ENCODE data around the gene MGAT4A. TPM values are rescaled to one million over a fixed set of nuclear protein-coding genes. Genes with fewer than 3 reads are reported as not detected.

MGAT4A gene
- total and polyA plus RNA-seq, 9 of the 15 experiments (the other 6 are each of a cell fraction or from before 2014, with no cell fraction given), result 0.03 to 0.53 (median 0.18) TPM; not detected in 2

DNA sequence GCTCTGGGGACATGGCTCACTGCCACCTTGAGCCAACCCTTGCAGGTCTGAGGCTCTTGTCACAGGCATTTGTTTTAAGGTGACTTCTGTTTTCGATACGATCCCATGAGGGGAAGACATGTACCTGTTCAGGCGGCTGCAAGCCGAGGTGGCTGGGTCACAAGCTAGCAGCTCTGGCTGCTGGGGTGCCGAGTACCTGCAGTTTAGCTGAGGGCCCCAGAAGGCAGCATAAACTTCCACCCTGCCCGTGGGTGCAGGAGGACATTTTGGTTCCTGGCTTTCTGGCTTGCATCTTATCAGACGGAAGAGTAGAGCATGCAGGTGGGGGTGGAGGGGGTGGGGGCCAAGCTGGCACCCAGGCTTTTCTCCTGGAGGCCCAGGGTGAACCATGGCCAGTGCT lies 151.0 kb downstream of the MGAT4A start:
- Histone ChIP-seq H3K9me1 (ENCODE audit: control insufficient read depth, insufficient read depth, low read length) (no peaks in the 10 kb centered on the region), H3K27me3 (ENCODE audit: control insufficient read depth in 2 of 2, insufficient read depth in 2 of 2, low read length in 2 of 2) (no peaks in the 10 kb centered on the region), H3K4me1 (replicated peaks in 1 of 2; ENCODE audit: control insufficient read depth in 2 of 2, insufficient read depth in 2 of 2, low read length in 2 of 2) (peaks cover 0 to 3% of the 10 kb centered on the region in 2 experiments; a peak in 1 of 5 replicates), H4K20me1 (replicated peaks; ENCODE audit: control insufficient read depth, insufficient read depth, low read length) (no peaks in the 10 kb centered on the region), H3K4me3 (no peak overlapping the region), H3K9me3 (replicated peaks; ENCODE audit: control insufficient read depth, insufficient read depth, low read depth, low read length) (no peaks in the 10 kb centered on the region), H3K9ac (ENCODE audit: insufficient read depth in 1 of 2, low read depth in 2 of 2, low read length in 2 of 2) (no peak overlapping the region), H3K27ac (ENCODE audit: extremely low read depth, low read depth, low read length) (no peak overlapping the region), H2AFZ (ENCODE audit: low read depth, low read length) (no peak overlapping the region), H3K79me2 (ENCODE audit: control insufficient read depth, insufficient read depth, low read length) (no peaks in the 10 kb centered on the region), H3K4me2 (ENCODE audit: insufficient read depth, low read length) (no peak overlapping the region), H3K36me3 (ENCODE audit: control insufficient read depth, insufficient read depth, low read length) (peaks cover 26% of the 10 kb centered on the region; the same call in 2 of the 3 replicates)
- POLR2A ChIA-PET, result no interaction called here
- TF ChIP-seq, protein P1, sequence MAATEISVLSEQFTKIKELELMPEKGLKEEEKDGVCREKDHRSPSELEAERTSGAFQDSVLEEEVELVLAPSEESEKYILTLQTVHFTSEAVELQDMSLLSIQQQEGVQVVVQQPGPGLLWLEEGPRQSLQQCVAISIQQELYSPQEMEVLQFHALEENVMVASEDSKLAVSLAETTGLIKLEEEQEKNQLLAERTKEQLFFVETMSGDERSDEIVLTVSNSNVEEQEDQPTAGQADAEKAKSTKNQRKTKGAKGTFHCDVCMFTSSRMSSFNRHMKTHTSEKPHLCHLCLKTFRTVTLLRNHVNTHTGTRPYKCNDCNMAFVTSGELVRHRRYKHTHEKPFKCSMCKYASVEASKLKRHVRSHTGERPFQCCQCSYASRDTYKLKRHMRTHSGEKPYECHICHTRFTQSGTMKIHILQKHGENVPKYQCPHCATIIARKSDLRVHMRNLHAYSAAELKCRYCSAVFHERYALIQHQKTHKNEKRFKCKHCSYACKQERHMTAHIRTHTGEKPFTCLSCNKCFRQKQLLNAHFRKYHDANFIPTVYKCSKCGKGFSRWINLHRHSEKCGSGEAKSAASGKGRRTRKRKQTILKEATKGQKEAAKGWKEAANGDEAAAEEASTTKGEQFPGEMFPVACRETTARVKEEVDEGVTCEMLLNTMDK (IDR thresholded peaks at IDR 0.05; ENCODE audit: borderline replicate concordance, insufficient read depth, low read depth, low read length, poor library complexity, severe bottlenecking), result no peak
- TF ChIP-seq SMARCA5 (IDR thresholded peaks at IDR 0.05), result no peak
- no peak for TF ChIP-seq ZNF134 (CRISPR knock-in tag; conservative IDR thresholded peaks at IDR 0.05)
- TF ChIP-seq FOXJ3 (CRISPR knock-in tag; IDR thresholded peaks at IDR 0.05), result no peak
- TF ChIP-seq, protein P2, sequence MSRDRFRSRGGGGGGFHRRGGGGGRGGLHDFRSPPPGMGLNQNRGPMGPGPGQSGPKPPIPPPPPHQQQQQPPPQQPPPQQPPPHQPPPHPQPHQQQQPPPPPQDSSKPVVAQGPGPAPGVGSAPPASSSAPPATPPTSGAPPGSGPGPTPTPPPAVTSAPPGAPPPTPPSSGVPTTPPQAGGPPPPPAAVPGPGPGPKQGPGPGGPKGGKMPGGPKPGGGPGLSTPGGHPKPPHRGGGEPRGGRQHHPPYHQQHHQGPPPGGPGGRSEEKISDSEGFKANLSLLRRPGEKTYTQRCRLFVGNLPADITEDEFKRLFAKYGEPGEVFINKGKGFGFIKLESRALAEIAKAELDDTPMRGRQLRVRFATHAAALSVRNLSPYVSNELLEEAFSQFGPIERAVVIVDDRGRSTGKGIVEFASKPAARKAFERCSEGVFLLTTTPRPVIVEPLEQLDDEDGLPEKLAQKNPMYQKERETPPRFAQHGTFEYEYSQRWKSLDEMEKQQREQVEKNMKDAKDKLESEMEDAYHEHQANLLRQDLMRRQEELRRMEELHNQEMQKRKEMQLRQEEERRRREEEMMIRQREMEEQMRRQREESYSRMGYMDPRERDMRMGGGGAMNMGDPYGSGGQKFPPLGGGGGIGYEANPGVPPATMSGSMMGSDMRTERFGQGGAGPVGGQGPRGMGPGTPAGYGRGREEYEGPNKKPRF (IDR thresholded peaks at IDR 0.05; ENCODE audit: low read depth, low read length), result no peak
- no peak for TF ChIP-seq FOXK2 (conservative IDR thresholded peaks at IDR 0.05 in 1 of 2, IDR thresholded peaks at IDR 0.05 in 1 of 2; ENCODE audit: low read depth in 2 of 2)
- TF ChIP-seq NR3C1 (CRISPR knock-in tag; IDR thresholded peaks at IDR 0.05), result no peak
- WGBS (ENCODE audit: insufficient coverage, low coverage, missing lambda C conversion rate), result 65% methylated on average over 7 of the region's 7 CpGs
- FAIRE-seq (no peak), ATAC-seq (no peak), DNase-seq (ENCODE audit: extremely low read depth in 1 of 4, low spot score in 3 of 4) (no peak)
- intact Hi-C loops (cut with micrococcal nuclease) (no loop called here), in situ Hi-C loops (cut with MboI) (no loop called here)
- no TSS peak for BruUV-seq (replicated peaks)
- CTCF ChIA-PET (ENCODE audit: low intra/inter-chr PET ratio), result no interaction called here

All from K562 (cell line).